Mucosa of rectum (tissue), 2 donors: ENCODE results near the gene GINS1.

Experiments
- H3K27ac ChIP-seq, 2 donors: one replicate each; pipeline ENCODE4 v1.7.0; 2013; ENCODE audit warnings: inconsistent platforms in 2 of 2, low read depth in 2 of 2, low read length in 2 of 2
- H3K27me3 ChIP-seq, 2 donors: one replicate each; pipeline ENCODE4 v1.7.0; 2013; ENCODE audit warnings: low read length in 2 of 2; ENCODE audit not compliant: control insufficient read depth in 2 of 2, insufficient read depth in 2 of 2
- H3K36me3 ChIP-seq, 2 donors: one replicate each; pipeline ENCODE4 v1.7.0; 2013; ENCODE audit warnings: low read length in 2 of 2; ENCODE audit not compliant: control insufficient read depth in 2 of 2, insufficient read depth in 2 of 2
- H3K4me1 ChIP-seq, 2 donors: one replicate each; pipeline ENCODE4 v1.7.0; 2013; ENCODE audit warnings: low read length in 2 of 2, mild to moderate bottlenecking in 1 of 2; ENCODE audit not compliant: control insufficient read depth in 2 of 2, insufficient read depth in 2 of 2
- H3K4me3 ChIP-seq, 2 donors: one replicate each; pipeline ENCODE4 v1.7.0; 2013; ENCODE audit warnings: low read length in 2 of 2
- H3K9ac ChIP-seq, 2 donors: one replicate each; pipeline ENCODE4 v1.7.0; 2013; ENCODE audit warnings: low read length in 2 of 2, low read depth in 1 of 2, mild to moderate bottlenecking in 1 of 2
- H3K9me3 ChIP-seq, 2 donors: one replicate each; pipeline ENCODE4 v1.7.0; 2013; ENCODE audit warnings: low read length in 2 of 2; ENCODE audit not compliant: control insufficient read depth in 2 of 2
- donor health status: healthy.
- donor health status: Normal muscosa, but diverticular disease.

GINS1 gene

DNA sequence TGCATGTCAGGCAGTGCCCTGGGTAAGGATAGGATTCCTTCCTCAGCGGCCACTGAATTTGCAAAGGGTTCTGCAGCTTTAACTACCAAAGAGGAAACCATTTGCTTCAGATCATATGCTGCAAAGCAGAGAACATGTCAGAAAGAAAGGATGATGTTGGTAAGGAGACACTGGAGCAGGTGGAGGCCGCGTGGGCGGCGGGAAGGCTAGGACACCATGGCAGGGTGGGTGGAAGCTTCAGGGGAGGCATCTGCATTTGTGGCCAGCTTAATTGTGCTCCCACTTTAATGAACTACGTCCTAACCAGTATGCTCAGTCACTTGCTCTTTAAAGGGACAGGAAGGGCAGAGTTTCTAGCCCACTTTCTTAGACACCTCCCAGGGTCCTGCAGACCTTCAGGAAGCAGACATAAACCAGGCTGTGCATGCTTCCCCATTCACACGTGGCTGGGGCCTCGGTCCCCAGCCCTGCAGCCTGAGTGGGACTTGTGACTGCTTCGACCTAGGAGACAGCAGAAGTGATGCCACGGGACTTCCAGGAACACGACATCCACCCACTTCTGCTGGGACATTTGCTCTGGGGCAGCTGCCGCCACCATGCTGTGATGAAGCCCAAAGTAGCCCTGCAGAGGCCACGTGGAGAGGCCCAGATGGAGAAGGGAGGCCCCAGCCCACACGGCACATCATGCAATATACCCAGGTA, 76.1 kb downstream of the GINS1 start:
- Histone ChIP-seq H3K4me1 (no peaks in the 10 kb centered on the region), H3K4me3 (no peak overlapping the region), H3K27me3 (no peaks in the 10 kb centered on the region), H3K27ac (no peak overlapping the region), H3K36me3 (peaks cover 0 to 2% of the 10 kb centered on the region in 2 donors), H3K9me3 (no peaks in the 10 kb centered on the region), H3K9ac (no peak overlapping the region)

DNA sequence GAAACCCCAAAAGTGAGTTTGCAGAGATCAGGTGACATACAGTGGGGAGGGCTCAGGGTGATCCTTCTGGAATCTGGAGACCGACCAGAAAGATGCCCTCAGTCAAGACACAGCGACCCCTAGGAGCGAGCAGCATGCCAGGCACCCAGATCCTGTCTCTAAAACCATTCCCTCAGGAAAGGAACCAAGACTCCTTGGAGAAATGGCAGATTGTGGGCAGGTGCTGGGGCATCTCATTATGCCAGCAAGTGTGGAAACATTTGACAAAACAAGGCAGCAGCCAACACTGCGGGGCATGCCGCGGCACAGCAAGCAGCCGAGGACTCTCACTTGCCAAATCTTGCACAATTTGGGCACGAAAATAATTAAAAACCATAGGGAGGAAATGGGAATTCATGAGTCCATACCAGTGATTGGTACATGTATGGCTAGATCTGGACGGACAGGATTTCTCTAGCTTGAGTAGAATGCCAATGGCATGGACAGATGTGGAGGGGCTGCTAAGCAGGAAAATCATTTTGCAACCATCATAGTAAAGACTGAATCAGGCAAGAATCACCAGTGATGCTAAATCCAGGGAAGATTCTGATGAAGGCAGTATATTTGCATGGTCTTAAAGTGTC, 76.9 kb downstream of the GINS1 start:
- H3K9ac ChIP-seq = no peak overlapping the region
- H3K9me3 ChIP-seq = no peaks in the 10 kb centered on the region
- no peaks in the 10 kb centered on the region for H3K4me1 ChIP-seq
- no peak overlapping the region for H3K27ac ChIP-seq
- no peaks in the 10 kb centered on the region for H3K27me3 ChIP-seq
- H3K4me3 ChIP-seq = no peak overlapping the region
- peaks cover 0 to 3% of the 10 kb centered on the region in 2 donors for H3K36me3 ChIP-seq

GRCh38 chr20:25484911-25485511, 77.5 kb downstream of the GINS1 start:
- H3K4me1 ChIP-seq = no peaks in the 10 kb centered on the region
- no peaks in the 10 kb centered on the region for H3K9me3 ChIP-seq
- no peak overlapping the region for H3K9ac ChIP-seq
- no peak overlapping the region for H3K4me3 ChIP-seq
- peaks cover 0 to 3% of the 10 kb centered on the region in 2 donors for H3K36me3 ChIP-seq
- no peaks in the 10 kb centered on the region for H3K27me3 ChIP-seq
- H3K27ac ChIP-seq = no peak overlapping the region

- Histone ChIP-seq H3K36me3 (peaks cover 0 to 3% of the 10 kb centered on the region in 2 donors), H3K27ac (no peak overlapping the region), H3K4me1 (no peaks in the 10 kb centered on the region), H3K4me3 (no peak overlapping the region), H3K9me3 (no peaks in the 10 kb centered on the region), H3K9ac (no peak overlapping the region), H3K27me3 (no peaks in the 10 kb centered on the region)
Observed at GRCh38 chr20:25485872-25486271, 78.4 kb downstream of the GINS1 start.

GRCh38 chr20:25486377-25486776, 78.9 kb downstream of the GINS1 start:
- H3K27ac ChIP-seq = no peak overlapping the region
- no peaks in the 10 kb centered on the region for H3K9me3 ChIP-seq
- no peaks in the 10 kb centered on the region for H3K4me1 ChIP-seq
- peaks cover 0 to 3% of the 10 kb centered on the region in 2 donors for H3K36me3 ChIP-seq
- no peaks in the 10 kb centered on the region for H3K27me3 ChIP-seq
- no peak overlapping the region for H3K9ac ChIP-seq
- H3K4me3 ChIP-seq = no peak overlapping the region

DNA sequence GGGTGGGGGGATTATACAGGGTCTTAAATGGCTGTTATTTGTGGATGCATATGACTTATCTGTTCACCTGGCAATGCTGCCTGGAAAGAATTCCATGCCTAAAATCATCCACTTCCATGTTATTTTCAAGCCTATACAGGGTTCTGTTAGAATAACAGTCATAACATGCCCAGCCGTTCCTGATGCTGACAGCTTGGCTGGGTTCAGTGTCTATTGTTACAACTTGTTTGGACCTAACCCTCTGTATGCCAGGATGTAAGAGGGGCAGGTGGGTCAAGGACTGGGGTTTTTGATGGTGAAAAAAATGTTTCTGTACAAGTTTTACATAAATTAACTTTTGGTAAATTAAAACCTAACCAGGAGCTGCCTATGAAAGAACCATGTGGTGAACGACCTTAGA, 79.8 kb downstream of the GINS1 start:
- no peak overlapping the region for H3K27ac ChIP-seq

GRCh38 chr20:25487975-25488374, 80.5 kb downstream of the GINS1 start:
- Histone ChIP-seq H3K9ac (no peak overlapping the region), H3K36me3 (peaks cover 0 to 3% of the 10 kb centered on the region in 2 donors), H3K27me3 (no peaks in the 10 kb centered on the region), H3K4me3 (no peak overlapping the region), H3K9me3 (no peaks in the 10 kb centered on the region), H3K27ac (no peak overlapping the region), H3K4me1 (no peaks in the 10 kb centered on the region)

More for the DNA sequence above, 79.8 kb downstream of the GINS1 start:
- H3K27me3 ChIP-seq = no peaks in the 10 kb centered on the region
- H3K9me3 ChIP-seq = no peaks in the 10 kb centered on the region
- H3K4me1 ChIP-seq = no peaks in the 10 kb centered on the region
- H3K9ac ChIP-seq = no peak overlapping the region
- H3K36me3 ChIP-seq = peaks cover 0 to 3% of the 10 kb centered on the region in 2 donors
- no peak overlapping the region for H3K4me3 ChIP-seq

DNA sequence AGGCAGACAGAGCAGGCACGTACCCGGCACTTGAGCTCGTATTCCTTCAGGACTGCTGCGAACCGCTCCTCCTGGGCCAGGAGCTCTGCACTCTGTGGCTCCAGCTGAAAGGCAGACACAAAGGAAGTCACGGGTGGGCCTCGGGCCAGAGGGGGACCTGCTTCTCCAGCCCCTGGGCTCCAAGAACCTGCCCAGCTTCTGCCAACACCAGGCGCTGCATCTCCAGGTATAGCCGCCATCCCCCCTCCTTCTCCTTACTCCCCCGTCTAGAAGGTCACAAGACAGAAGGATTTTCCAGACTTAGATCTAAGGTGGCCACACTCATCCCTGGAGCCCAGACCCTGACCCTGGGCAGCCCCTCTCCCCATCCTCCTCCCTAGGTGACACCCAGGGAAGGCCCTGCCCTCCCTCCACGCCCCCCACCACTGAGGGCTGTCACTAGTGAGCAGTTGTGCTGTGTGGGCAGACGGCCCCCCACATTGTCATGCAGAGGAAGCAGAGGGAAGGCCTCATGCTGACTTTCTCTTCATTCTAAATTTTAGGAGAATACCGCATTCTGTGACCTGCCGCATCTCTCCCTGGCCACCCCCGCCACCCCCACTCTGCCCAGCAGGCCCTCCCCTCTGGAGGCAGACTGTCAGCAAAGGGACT, 81.9 kb downstream of the GINS1 start:
- peaks cover 0 to 3% of the 10 kb centered on the region in 2 donors for H3K36me3 ChIP-seq
- H3K9ac ChIP-seq = no peak overlapping the region
- H3K27me3 ChIP-seq = no peaks in the 10 kb centered on the region
- H3K9me3 ChIP-seq = no peaks in the 10 kb centered on the region
- no peak overlapping the region for H3K4me3 ChIP-seq
- no peak overlapping the region for H3K27ac ChIP-seq
- no peaks in the 10 kb centered on the region for H3K4me1 ChIP-seq

DNA sequence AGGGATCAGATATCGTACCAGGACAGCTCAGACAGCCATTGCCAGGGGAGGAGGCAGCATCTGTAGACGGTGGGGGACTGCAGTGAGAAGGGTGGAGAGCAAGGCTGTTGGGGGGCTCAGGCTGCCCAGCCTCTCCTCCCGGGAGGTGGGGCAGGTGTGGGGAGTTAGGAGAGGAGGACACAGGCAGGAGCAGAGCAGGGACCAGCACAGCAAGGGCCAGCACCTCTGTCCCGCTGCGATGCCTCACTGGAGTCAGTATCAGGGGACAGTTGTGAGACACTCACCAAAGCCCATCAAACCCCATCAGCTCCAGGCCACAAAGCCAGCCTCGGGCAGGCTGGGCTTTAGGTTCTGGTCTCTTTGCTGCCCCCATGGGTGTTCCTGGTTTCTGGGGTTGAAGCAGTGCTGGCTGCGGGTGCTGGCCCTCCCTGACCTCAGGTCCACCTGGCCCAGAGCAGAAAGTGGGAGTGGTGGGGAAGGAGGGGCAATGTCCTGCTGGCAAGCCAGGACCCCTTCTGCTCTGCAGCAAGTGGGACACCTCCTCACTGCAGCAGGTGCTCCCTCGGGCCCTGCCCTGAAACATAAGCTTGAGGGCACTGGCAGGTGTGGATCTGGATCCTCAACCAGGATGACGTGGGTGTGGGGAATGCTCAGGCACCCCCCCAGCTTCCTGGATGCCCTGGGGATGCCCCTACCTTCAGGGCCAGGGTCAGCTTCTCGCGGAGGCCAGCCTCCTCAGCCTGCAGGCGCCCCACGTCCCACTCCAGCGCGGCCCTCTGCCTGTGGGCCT, 83.4 kb downstream of the GINS1 start:
- peaks cover 0 to 3% of the 10 kb centered on the region in 2 donors for H3K36me3 ChIP-seq
- H3K4me1 ChIP-seq = no peaks in the 10 kb centered on the region
- H3K27me3 ChIP-seq = no peaks in the 10 kb centered on the region
- no peak overlapping the region for H3K27ac ChIP-seq
- H3K9ac ChIP-seq = no peak overlapping the region
- no peak overlapping the region for H3K4me3 ChIP-seq
- no peaks in the 10 kb centered on the region for H3K9me3 ChIP-seq
